Subcutaneous abdominal adipose tissue (tissue), 5 donors: Measurements from ENCODE around the gene STKLD1.

Experiments
- H3K27ac ChIP-seq: one replicate; pipeline ENCODE4 v1.7.0; 2013; ENCODE audit warnings: low read depth, mild to moderate bottlenecking, inconsistent platforms, low read length, moderate library complexity
- H3K27me3 ChIP-seq, 5 donors: one replicate each; pipeline ENCODE4 v1.7.0; 2013; ENCODE audit warnings: low read length in 5 of 5, inconsistent platforms in 1 of 5; ENCODE audit not compliant: control insufficient read depth in 5 of 5, insufficient read depth in 4 of 5
- H3K36me3 ChIP-seq, 5 donors: one replicate each; pipeline ENCODE4 v1.7.0; 2013; ENCODE audit warnings: low read length in 5 of 5; ENCODE audit not compliant: control insufficient read depth in 5 of 5, insufficient read depth in 5 of 5
- H3K4me1 ChIP-seq, 5 donors: one replicate each; pipeline ENCODE4 v1.7.0; 2013; ENCODE audit warnings: low read length in 5 of 5, mild to moderate bottlenecking in 3 of 5, moderate library complexity in 1 of 5; ENCODE audit not compliant: control insufficient read depth in 5 of 5, insufficient read depth in 5 of 5
- H3K4me3 ChIP-seq, 5 donors: one replicate each; pipeline ENCODE4 v1.7.0; 2013; ENCODE audit warnings: low read length in 5 of 5, low read depth in 1 of 5
- H3K9ac ChIP-seq, 5 donors: one replicate each; pipeline ENCODE4 v1.7.0; 2013; ENCODE audit warnings: low read length in 5 of 5, mild to moderate bottlenecking in 4 of 5, moderate library complexity in 3 of 5
- H3K9me3 ChIP-seq, 5 donors: one replicate each; pipeline ENCODE4 v1.7.0; 2013; ENCODE audit warnings: low read length in 5 of 5; ENCODE audit not compliant: control insufficient read depth in 5 of 5
- donor health status: healthy.
- donor health status: healthy.
- donor health status: healthy.
- donor health status: healthy.
- donor health status: healthy.

Gene STKLD1

DNA sequence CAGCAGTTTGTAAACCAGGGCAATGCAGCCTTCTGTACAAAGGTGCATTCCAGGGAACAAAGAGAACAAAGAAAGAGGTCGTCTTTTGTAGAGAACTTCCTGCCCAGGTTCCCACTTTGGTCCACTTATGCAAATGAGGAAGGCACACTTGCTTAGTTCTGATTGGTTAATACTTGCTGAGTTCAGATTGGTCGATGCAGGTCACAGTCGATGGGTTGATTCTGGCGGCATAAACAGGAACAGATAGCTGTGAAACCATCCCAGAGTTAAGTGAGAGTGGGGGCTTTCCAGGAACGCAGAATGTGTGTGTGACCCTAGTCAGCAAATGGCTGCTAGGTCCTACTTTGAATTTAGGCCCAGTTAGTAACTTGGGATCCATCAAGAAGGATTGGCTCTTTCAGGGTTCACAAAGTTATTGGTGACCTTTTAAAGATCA lies 44.2 kb downstream of the STKLD1 start:
- Histone ChIP-seq H3K4me1 (peaks cover 6 to 30% (median 24%) of the 10 kb centered on the region in 5 donors), H3K4me3 (no peak overlapping the region), H3K9ac (no peak overlapping the region), H3K9me3 (no peaks in the 10 kb centered on the region), H3K36me3 (peaks cover 0 to 5% (median 2%) of the 10 kb centered on the region in 5 donors), H3K27me3 (peaks cover 0 to 8% (median under 1%) of the 10 kb centered on the region in 5 donors), H3K27ac (no peak overlapping the region)

DNA sequence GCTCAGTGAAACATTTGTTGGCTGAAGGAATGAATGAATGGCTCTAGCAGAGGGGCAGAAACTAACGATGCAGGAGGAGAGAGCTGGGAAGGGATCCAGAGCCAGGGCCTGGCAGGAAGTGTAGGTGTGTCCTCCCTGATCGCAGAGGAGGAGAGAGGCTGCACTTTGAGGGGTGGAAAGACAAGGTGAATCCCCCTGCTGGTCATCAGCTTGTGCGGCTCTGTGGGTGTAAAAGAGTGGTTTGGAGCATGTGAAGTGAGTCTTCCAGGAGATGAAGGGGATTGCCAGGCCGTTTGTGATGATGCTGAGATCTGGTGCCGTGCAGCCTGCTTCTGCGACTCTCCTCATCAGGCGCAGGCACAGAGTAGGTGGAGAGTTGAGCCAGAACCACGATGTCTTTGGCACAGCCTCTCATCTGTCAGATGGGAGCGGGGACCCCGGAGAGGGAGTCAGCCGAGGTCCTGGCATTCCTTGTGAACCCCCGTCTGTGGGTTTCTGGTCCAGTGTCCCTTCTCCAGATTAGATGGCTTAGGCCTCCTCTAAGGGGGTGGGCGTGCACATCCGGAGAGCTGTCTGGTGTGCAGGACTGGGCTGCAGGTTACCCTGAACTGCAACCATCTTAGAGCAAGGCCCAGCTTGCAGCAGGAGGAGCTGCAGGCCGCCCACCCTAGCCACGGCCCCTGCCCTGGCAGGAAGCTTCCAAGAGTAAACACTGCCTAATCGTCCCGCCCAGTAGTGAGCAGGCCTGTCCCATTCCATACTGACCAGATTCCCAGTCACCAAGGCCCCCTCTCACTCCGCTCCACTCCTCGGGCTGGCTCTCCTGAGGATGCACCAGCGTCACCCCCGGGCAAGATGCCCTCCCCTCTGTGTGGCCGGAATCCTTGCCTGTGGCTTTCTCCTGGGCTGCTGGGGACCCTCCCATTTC lies 45.7 kb downstream of the STKLD1 start, which contains the start of gene ADAMTS13:
Gene ADAMTS13, plus strand, starts transcription at position 753 of the 928 bp plus-strand sequence. Its CDS starts 77 bp downstream, at position 830.
- Histone ChIP-seq H3K4me1 (peaks cover under 1 to 18% (median 14%) of the 10 kb centered on the region in 5 donors), H3K27me3 (peaks cover 0 to 15% (median 8%) of the 10 kb centered on the region in 5 donors), H3K4me3 (no peak within 1 kb of the TSS), H3K27ac (no peak within 1 kb of the TSS), H3K36me3 (peaks cover 0 to 8% (median 0%) of the 10 kb centered on the region in 5 donors), H3K9ac (peak within 1 kb of the TSS in 1 of 5 donors; percentile 53), H3K9me3 (no peaks in the 10 kb centered on the region)

DNA sequence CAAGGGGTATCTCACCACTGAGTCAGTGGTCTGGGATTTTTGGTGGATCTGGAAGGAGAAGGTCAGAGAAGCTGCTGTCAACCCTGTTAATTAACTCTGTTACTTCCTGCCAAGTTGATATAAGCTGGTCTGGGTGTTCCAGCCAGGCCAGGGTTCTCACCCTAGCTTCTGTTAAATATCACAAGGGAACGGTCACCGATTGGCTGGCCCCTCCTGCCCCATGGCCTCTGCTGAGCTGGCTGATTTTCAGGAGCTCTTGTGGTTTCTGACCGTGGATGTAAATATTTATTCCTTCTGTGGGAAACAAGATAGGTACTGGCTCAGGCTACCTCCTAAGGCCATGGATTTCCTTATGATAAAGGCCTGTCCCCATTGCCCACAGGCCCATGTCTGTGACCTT lies 47.0 kb downstream of the STKLD1 start:
- H3K4me3 ChIP-seq, result no peak overlapping the region
- H3K9ac ChIP-seq, result no peak overlapping the region
- H3K9me3 ChIP-seq, result no peaks in the 10 kb centered on the region
- peaks cover 0 to 8% (median 0%) of the 10 kb centered on the region in 5 donors for H3K36me3 ChIP-seq
- H3K4me1 ChIP-seq, result peaks cover 0 to 10% (median 5%) of the 10 kb centered on the region in 5 donors
- H3K27me3 ChIP-seq, result peaks cover 4 to 23% (median 16%) of the 10 kb centered on the region in 5 donors
- H3K27ac ChIP-seq, result no peak overlapping the region

DNA sequence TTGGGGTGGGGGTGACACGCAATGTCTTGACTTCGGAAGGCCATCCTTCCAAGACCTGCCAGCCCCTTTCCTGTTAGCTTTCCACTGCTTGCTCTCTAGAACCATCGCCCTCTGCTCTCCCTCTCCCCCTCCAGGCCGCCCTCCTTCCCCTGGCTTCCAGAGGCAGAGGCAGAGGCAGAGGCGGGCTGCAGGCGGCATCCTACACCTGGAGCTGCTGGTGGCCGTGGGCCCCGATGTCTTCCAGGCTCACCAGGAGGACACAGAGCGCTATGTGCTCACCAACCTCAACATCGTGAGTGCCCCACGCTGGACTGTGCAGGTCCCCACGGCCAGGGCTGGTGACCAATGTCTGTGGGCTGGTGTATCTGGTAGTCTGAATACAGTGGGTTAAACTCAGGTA lies 48.0 kb downstream of the STKLD1 start:
- Histone ChIP-seq H3K27ac (no peak overlapping the region), H3K4me3 (no peak overlapping the region), H3K27me3 (peaks cover 4 to 24% (median 17%) of the 10 kb centered on the region in 5 donors), H3K9ac (no peak overlapping the region), H3K9me3 (no peaks in the 10 kb centered on the region), H3K36me3 (peaks cover 0 to 8% (median 0%) of the 10 kb centered on the region in 5 donors), H3K4me1 (peaks cover 0 to 7% (median 0%) of the 10 kb centered on the region in 5 donors)

DNA sequence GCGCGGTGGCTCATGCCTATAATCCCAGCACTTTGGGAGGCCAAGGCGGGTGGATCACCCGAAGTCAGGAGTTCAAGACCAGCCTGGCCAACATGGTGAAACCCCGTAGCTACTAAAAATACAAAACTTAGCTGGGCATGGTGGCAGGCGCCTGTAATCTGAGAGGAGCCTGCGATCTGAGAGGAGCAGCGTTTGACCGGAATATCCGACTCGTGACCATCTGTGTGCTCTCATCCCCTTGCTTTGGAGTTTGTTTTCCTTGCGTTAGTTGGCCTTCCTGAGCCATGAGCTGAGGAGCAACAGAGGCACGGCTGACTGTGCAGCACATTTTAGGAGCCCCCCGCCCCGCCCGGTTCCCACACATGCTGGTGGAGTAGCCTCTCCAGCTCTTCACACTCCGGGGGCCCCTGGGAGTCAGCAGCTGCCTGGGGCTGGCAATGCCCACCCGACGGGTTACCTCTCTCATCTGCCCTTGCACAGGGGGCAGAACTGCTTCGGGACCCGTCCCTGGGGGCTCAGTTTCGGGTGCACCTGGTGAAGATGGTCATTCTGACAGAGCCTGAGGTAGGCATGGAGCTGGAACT lies 49.0 kb downstream of the STKLD1 start:
- Histone ChIP-seq H3K27ac (no peak overlapping the region), H3K4me3 (no peak overlapping the region), H3K27me3 (peaks cover 4 to 29% (median 21%) of the 10 kb centered on the region in 5 donors), H3K4me1 (peaks cover 0 to 7% (median 0%) of the 10 kb centered on the region in 5 donors), H3K36me3 (peaks cover 0 to 8% (median 0%) of the 10 kb centered on the region in 5 donors), H3K9ac (no peak overlapping the region), H3K9me3 (no peaks in the 10 kb centered on the region)

DNA sequence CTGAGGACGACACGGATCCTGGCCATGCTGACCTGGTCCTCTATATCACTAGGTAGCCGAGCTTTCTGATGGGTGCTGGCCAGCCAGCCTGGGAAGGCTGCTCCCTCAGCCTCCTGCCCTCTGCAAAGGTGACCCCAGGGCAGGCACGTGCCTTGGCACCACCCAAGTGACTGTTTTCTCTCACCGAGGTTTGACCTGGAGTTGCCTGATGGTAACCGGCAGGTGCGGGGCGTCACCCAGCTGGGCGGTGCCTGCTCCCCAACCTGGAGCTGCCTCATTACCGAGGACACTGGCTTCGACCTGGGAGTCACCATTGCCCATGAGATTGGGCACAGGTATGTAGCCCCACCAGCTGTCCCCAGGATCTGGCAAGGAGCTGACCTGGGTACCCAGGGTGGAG lies 49.8 kb downstream of the STKLD1 start:
- peaks cover 0 to 8% (median 0%) of the 10 kb centered on the region in 5 donors for H3K36me3 ChIP-seq
- no peaks in the 10 kb centered on the region for H3K9me3 ChIP-seq
- H3K9ac ChIP-seq, result no peak overlapping the region
- H3K4me1 ChIP-seq, result peaks cover 0 to 7% (median 0%) of the 10 kb centered on the region in 5 donors
- H3K4me3 ChIP-seq, result no peak overlapping the region
- H3K27ac ChIP-seq, result no peak overlapping the region
- peaks cover 4 to 29% (median 21%) of the 10 kb centered on the region in 5 donors for H3K27me3 ChIP-seq

DNA sequence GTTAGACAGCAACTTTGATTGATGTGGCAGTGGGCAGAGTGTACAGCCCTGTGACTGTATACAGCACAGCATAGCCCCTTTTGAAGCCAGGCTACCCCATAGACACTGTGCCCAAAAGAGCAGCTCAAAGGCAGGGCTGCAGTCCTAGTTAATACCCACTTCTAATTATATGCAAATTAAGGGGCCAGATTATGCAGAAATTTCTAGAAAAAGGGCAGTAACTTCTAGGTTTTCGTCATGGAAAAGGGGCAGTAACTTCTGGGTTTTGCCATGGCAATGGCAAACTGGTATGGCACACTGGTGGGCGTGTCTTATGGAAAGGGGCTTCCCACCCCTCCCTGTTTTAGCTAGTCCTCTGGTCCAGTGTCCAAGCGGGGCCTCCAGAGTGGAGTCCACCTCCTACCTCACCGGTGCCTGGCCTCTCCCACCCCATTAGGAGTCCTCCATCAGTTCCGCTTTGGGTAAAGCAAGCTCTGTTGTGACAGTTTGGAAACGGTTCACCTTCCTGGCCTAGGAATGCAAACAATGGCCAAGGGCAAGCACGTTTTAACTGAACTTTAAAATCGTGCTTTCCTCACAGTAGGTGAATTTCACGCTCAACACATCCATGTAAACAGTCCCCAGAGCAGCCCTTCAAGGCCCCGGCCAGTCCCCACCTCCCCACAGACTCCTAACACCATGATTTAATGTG lies 51.6 kb downstream of the STKLD1 start:
- peaks cover 0 to 8% (median 0%) of the 10 kb centered on the region in 5 donors for H3K36me3 ChIP-seq
- H3K27me3 ChIP-seq, result peaks cover 4 to 29% (median 21%) of the 10 kb centered on the region in 5 donors
- H3K4me3 ChIP-seq, result no peak overlapping the region
- H3K9ac ChIP-seq, result no peak overlapping the region
- H3K9me3 ChIP-seq, result no peaks in the 10 kb centered on the region
- peaks cover 0 to 7% (median 0%) of the 10 kb centered on the region in 5 donors for H3K4me1 ChIP-seq
- no peak overlapping the region for H3K27ac ChIP-seq

DNA sequence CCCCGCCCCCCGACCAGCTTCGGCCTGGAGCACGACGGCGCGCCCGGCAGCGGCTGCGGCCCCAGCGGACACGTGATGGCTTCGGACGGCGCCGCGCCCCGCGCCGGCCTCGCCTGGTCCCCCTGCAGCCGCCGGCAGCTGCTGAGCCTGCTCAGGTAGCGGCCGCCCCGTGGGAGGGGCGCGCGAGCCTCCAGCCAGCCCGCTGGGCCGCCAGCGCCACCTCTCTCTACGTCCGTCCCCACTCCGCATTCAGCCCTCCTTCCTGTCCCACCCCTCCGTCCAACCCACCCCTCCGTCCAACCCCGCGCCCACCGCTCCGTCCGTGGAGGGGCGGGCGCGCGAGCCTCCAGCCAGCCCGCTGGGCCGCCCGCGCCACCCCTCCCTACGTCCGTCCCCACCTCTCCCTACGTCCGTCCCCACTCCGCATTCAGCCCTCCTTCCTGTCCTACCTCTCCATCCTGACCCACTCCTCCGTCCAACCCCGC lies 52.5 kb downstream of the STKLD1 start:
- Histone ChIP-seq H3K9ac (no peak overlapping the region), H3K27ac (no peak overlapping the region), H3K27me3 (peaks cover 4 to 29% (median 21%) of the 10 kb centered on the region in 5 donors), H3K4me3 (no peak overlapping the region), H3K9me3 (no peaks in the 10 kb centered on the region), H3K4me1 (peaks cover 0 to 7% (median 0%) of the 10 kb centered on the region in 5 donors), H3K36me3 (peaks cover 0 to 8% (median 0%) of the 10 kb centered on the region in 5 donors)

DNA sequence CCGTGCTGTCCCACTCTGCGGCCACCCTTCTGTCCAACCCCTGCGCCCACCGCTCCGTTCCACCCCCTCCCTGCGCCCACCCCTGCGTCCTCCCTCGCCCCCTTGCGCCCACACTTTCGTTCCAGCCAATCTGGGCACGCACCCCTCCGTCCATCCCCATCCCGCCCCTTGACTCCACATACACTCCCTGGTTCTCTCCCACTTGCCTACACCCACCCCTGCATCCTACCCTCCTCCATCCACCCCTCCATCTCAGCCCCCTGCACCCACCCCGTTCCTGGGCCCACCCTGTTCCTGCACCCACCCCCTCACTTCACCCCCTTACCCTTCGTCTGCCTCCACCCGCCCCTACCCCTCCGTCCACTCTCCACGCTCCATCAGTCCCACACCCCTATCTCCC lies 53.0 kb downstream of the STKLD1 start:
- Histone ChIP-seq H3K27ac (no peak overlapping the region), H3K9me3 (no peaks in the 10 kb centered on the region), H3K27me3 (peaks cover 4 to 27% (median 21%) of the 10 kb centered on the region in 5 donors), H3K36me3 (peaks cover 0 to 8% (median 0%) of the 10 kb centered on the region in 5 donors), H3K9ac (no peak overlapping the region), H3K4me3 (no peak overlapping the region), H3K4me1 (peaks cover 0 to 7% (median 0%) of the 10 kb centered on the region in 5 donors)
